Glutamatergic neuron (in vitro differentiated cells): ENCODE measurements around the gene CFAP221. TPM values are rescaled to one million over a fixed set of nuclear protein-coding genes. Genes with fewer than 3 reads are reported as not detected.

Experiments
- DNase-seq: peaks from one replicate; pipeline ENCODE4 v3.0.0; 2022
- H3K27ac Mint-ChIP-seq: one replicate; pipeline ENCODE4 v1.8.0; 2020; ENCODE audit warnings: mild to moderate bottlenecking, mixed read lengths, inconsistent platforms; ENCODE audit not compliant: unreplicated experiment
- H3K27me3 Mint-ChIP-seq: one replicate; pipeline ENCODE4 v1.8.0; 2020; ENCODE audit warnings: mild to moderate bottlenecking, moderate library complexity, mixed read lengths, inconsistent platforms; ENCODE audit not compliant: unreplicated experiment
- H3K36me3 Mint-ChIP-seq: one replicate; pipeline ENCODE4 v1.8.0; 2020; ENCODE audit warnings: mild to moderate bottlenecking, mixed read lengths, inconsistent platforms; ENCODE audit not compliant: unreplicated experiment
- H3K4me1 Mint-ChIP-seq: one replicate; pipeline ENCODE4 v1.8.0; 2020; ENCODE audit warnings: mild to moderate bottlenecking, low read depth, mixed read lengths, inconsistent platforms; ENCODE audit not compliant: unreplicated experiment
- H3K4me3 Mint-ChIP-seq: one replicate; pipeline ENCODE4 v1.8.0; 2020; ENCODE audit warnings: mild to moderate bottlenecking, mixed read lengths, inconsistent platforms; ENCODE audit not compliant: unreplicated experiment
- H3K9me3 Mint-ChIP-seq: one replicate; pipeline ENCODE4 v1.8.0; 2020; ENCODE audit warnings: mild to moderate bottlenecking, moderate library complexity, mixed read lengths, inconsistent platforms; ENCODE audit not compliant: unreplicated experiment
- long read RNA-seq: library from polyadenylated mRNA; unstranded; transcript quantifications from one replicate; pipeline ENCODE4 v2.0.0, GENCODE V29; 2020; ENCODE audit not compliant: unreplicated experiment
- total RNA-seq: library from RNA; stranded (reverse); fragmentation: NEBNext Ultra II Directional; extraction: Animal tissue kit (Norgen Biotek cat#: 25700); gene quantifications from one replicate; pipeline ENCODE4 v1.2.1, GENCODE V29; 2021; ENCODE audit not compliant: unreplicated experiment
- TF ChIP-seq, protein P1 (sequence below): fragments of 200-600 bp; sonication (generic); IDR thresholded peaks from one replicate; pipeline ENCODE4 v1.5.0; 2021; ENCODE audit not compliant: partially characterized antibody, unreplicated experiment

Gene CFAP221
- 0.34 TPM for total RNA-seq
- long read RNA-seq, result 0 reads

- peaks cover 5% of the 10 kb centered on the region for H3K4me1 Mint-ChIP-seq
- no peak within 1 kb of the TSS for H3K27ac Mint-ChIP-seq
- H3K4me3 Mint-ChIP-seq, result peak within 1 kb of the TSS; percentile 84
- peaks cover 3% of the 10 kb centered on the region for H3K27me3 Mint-ChIP-seq
- no peaks in the 10 kb centered on the region for H3K36me3 Mint-ChIP-seq
- TF ChIP-seq, protein P1, sequence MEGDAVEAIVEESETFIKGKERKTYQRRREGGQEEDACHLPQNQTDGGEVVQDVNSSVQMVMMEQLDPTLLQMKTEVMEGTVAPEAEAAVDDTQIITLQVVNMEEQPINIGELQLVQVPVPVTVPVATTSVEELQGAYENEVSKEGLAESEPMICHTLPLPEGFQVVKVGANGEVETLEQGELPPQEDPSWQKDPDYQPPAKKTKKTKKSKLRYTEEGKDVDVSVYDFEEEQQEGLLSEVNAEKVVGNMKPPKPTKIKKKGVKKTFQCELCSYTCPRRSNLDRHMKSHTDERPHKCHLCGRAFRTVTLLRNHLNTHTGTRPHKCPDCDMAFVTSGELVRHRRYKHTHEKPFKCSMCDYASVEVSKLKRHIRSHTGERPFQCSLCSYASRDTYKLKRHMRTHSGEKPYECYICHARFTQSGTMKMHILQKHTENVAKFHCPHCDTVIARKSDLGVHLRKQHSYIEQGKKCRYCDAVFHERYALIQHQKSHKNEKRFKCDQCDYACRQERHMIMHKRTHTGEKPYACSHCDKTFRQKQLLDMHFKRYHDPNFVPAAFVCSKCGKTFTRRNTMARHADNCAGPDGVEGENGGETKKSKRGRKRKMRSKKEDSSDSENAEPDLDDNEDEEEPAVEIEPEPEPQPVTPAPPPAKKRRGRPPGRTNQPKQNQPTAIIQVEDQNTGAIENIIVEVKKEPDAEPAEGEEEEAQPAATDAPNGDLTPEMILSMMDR, result no peak
- peak; percentile 87 for DNase-seq
- peaks cover 4% of the 10 kb centered on the region for H3K9me3 Mint-ChIP-seq
Measured at GRCh38 chr2:119544075-119544938, at the start of gene CFAP221. CFAP221 (plus strand) TSS chr2:119544449; CDS start chr2:119546132, 1,683 bp downstream.

GRCh38 chr2:119495948-119496347 is 48.3 kb upstream of the CFAP221 start:
- Mint-ChIP-seq H3K27me3 (peaks cover 2% of the 10 kb centered on the region), H3K36me3 (no peaks in the 10 kb centered on the region), H3K4me1 (no peaks in the 10 kb centered on the region), H3K4me3 (no peak overlapping the region), H3K9me3 (peaks cover 4% of the 10 kb centered on the region), H3K27ac (no peak overlapping the region)
- no peak for DNase-seq
- TF ChIP-seq, protein P1, result no peak

GRCh38 chr2:119496682-119497081 is 47.6 kb upstream of the CFAP221 start:
- H3K4me3 Mint-ChIP-seq, result no peak overlapping the region
- H3K27me3 Mint-ChIP-seq, result peaks cover 2% of the 10 kb centered on the region
- DNase-seq, result no peak
- no peaks in the 10 kb centered on the region for H3K4me1 Mint-ChIP-seq
- H3K9me3 Mint-ChIP-seq, result peaks cover 4% of the 10 kb centered on the region
- no peaks in the 10 kb centered on the region for H3K36me3 Mint-ChIP-seq
- TF ChIP-seq, protein P1, result no peak
- H3K27ac Mint-ChIP-seq, result no peak overlapping the region

DNA sequence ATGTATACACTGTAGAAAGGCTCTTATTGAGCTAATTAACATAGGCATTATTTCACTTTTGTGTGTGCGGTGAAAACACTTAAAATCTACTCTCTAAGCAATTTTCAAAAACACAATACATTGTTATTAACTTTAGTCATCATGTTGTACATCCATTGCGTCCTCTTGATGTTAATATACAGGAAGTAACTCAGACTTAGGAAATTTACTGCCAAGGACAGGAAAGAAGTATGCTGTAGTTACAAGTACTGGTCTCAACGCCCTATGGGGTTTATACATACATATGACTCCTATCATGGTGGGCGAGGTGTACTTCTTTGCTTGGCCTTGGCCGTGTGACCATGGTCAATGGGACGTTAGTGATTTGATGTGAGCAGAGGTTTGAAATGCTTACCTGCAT is 35.5 kb upstream of the CFAP221 start:
- Mint-ChIP-seq H3K27ac (no peak overlapping the region), H3K9me3 (no peaks in the 10 kb centered on the region), H3K4me1 (no peaks in the 10 kb centered on the region), H3K4me3 (no peak overlapping the region), H3K36me3 (no peaks in the 10 kb centered on the region), H3K27me3 (no peaks in the 10 kb centered on the region)
- DNase-seq, result no peak
- TF ChIP-seq, protein P1, result no peak

- TF ChIP-seq, protein P1, result no peak
- no peaks in the 10 kb centered on the region for H3K36me3 Mint-ChIP-seq
- H3K27me3 Mint-ChIP-seq, result no peaks in the 10 kb centered on the region
- DNase-seq, result no peak
- no peaks in the 10 kb centered on the region for H3K4me1 Mint-ChIP-seq
- no peak overlapping the region for H3K4me3 Mint-ChIP-seq
- peaks cover 2% of the 10 kb centered on the region for H3K9me3 Mint-ChIP-seq
- no peak overlapping the region for H3K27ac Mint-ChIP-seq
Measured at GRCh38 chr2:119511989-119512388, 32.3 kb upstream of the CFAP221 start.
